HG03025 (cell line): ENCODE measurements around the gene KIF21B.

Experiments used
- ATAC-seq: cut with Tn5 transposase; IDR thresholded peaks from one replicate; pipeline ENCODE4 v1.9.1; 2021; ENCODE audit warnings: mild to moderate bottlenecking, moderate library complexity; ENCODE audit not compliant: unreplicated experiment, low FRiP score

The KIF21B gene

GRCh38 chr1:201004154-201004553, 19.4 kb downstream of the KIF21B start:
- ATAC-seq: no peak

GRCh38 chr1:201002510-201002909, 21.0 kb downstream of the KIF21B start:
- no peak for ATAC-seq

- ATAC-seq: no peak
Measured at GRCh38 chr1:201001962-201002361, 21.6 kb downstream of the KIF21B start.

- ATAC-seq: no peak
Measured at GRCh38 chr1:201000391-201000790, 23.1 kb downstream of the KIF21B start.

GRCh38 chr1:200999667-201000066, 23.8 kb downstream of the KIF21B start:
- no peak for ATAC-seq

- ATAC-seq: no peak
Measured at GRCh38 chr1:200998323-200998722, 25.2 kb downstream of the KIF21B start.

GRCh38 chr1:200992382-200993048, 31.0 kb downstream of the KIF21B start:
- no peak for ATAC-seq

GRCh38 chr1:200991097-200991614, 32.4 kb downstream of the KIF21B start:
- no peak for ATAC-seq

GRCh38 chr1:200990114-200990513, 33.4 kb downstream of the KIF21B start:
- ATAC-seq: no peak

GRCh38 chr1:200989337-200989736, 34.2 kb downstream of the KIF21B start:
- ATAC-seq: no peak

GRCh38 chr1:200988693-200989092, 34.8 kb downstream of the KIF21B start:
- no peak for ATAC-seq

- ATAC-seq: no peak
Measured at GRCh38 chr1:200985481-200985880, 38.0 kb downstream of the KIF21B start.

GRCh38 chr1:200983035-200983561, 40.4 kb downstream of the KIF21B start:
- ATAC-seq: no peak

- ATAC-seq: no peak
Measured at GRCh38 chr1:200982071-200982945, 41.2 kb downstream of the KIF21B start.

GRCh38 chr1:200981278-200981677, 42.2 kb downstream of the KIF21B start:
- ATAC-seq: no peak

GRCh38 chr1:200980873-200981272, 42.6 kb downstream of the KIF21B start:
- no peak for ATAC-seq

GRCh38 chr1:200980452-200980772, 43.1 kb downstream of the KIF21B start:
- ATAC-seq: no peak

GRCh38 chr1:200979574-200980451, 43.7 kb downstream of the KIF21B start:
- no peak for ATAC-seq

GRCh38 chr1:200977071-200977754, 46.3 kb downstream of the KIF21B start:
- no peak for ATAC-seq

- ATAC-seq: no peak
Measured at GRCh38 chr1:200976634-200977033, 46.9 kb downstream of the KIF21B start.
